ENCODE results near the gene ADCY5.

The ADCY5 gene

DNA sequence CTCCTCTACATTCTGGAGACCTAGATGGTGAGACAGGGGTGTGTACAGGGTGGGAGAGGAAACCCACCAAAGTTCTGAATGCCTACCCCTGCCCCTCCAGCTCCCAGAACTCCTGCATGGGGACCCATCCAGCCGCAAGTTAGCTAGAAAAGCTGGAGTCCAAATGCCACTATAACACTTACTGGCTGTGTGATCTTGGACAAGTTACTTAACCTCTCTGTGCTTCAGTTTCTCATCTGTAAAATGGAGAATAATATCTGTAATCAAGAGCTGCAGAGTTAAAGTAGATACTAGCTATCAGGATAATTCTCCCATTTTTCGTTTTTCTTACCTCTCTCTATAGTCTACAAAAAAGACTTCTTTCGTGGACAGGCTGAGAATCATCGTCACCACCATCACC, 63.4 kb downstream of the ADCY5 start:
- no peak overlapping the region for H4K8ac ChIP-seq (ENCODE audit: low read depth, low read length)
- no peak overlapping the region for H3K4me2 ChIP-seq (ENCODE audit: low read length)
- no peak overlapping the region for H2AK5ac ChIP-seq (ENCODE audit: low read length)
- H2BK5ac ChIP-seq (ENCODE audit: low read length) = no peak overlapping the region
- no CpG with 5 or more reads among the region's 4 CpGs for WGBS (ENCODE audit: extremely low coverage, insufficient coverage, low lambda C conversion rate)
- H3K4ac ChIP-seq (ENCODE audit: low read depth, low read length) = no peak overlapping the region
- H2BK15ac ChIP-seq (replicated peaks; ENCODE audit: low read depth) = no peak overlapping the region
- peaks cover 6% of the 10 kb centered on the region for H3K4me1 ChIP-seq (ENCODE audit: control insufficient read depth, low read depth, low read length)
- no peak overlapping the region for H2BK120ac ChIP-seq (ENCODE audit: low read depth, low read length)
- no peak overlapping the region for H3K9ac ChIP-seq (ENCODE audit: low read length)
- no peak overlapping the region for H3K18ac ChIP-seq (ENCODE audit: low read length)
- no peaks in the 10 kb centered on the region for H3K79me2 ChIP-seq (ENCODE audit: control insufficient read depth, insufficient read depth, low read length)
- H4K5ac ChIP-seq (ENCODE audit: low read length) = no peak overlapping the region
- no peak overlapping the region for H3K4me3 ChIP-seq (ENCODE audit: low read length)
- no peak overlapping the region for H3K56ac ChIP-seq (ENCODE audit: low read length)
- DNase-seq = no peak
- no peaks in the 10 kb centered on the region for H3K79me1 ChIP-seq (ENCODE audit: low read length)
- H3K27ac ChIP-seq (ENCODE audit: low read depth, low read length) = no peak overlapping the region
- no peak overlapping the region for H3K23ac ChIP-seq (ENCODE audit: low read length)
- no peaks in the 10 kb centered on the region for H3K36me3 ChIP-seq (ENCODE audit: control insufficient read depth, insufficient read depth, low read length)
- H3K27me3 ChIP-seq (ENCODE audit: insufficient read depth, low read length, poor library complexity) = no peaks in the 10 kb centered on the region

DNA sequence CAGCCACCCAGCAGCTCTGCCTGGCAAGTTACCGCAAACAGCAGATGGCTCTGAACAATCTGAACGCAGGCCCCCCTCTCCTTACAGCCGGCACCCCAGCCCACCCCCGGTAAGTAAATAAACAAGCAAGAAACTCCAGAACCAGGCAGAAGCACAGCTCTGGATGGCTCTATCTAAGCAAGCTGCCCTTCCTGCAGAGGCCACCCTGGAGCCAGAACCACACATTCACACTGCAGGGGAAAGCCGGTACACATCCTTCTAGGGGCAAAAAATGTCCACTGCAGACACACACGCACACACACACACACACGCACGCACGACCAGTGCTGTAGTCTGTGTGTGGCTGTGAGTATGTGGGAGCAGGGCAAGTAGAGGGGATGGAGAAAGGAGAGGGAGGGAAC, 63.9 kb downstream of the ADCY5 start:
- Histone ChIP-seq H2AK5ac (ENCODE audit: low read length) (no peak overlapping the region), H4K8ac (ENCODE audit: low read depth, low read length) (no peak overlapping the region), H3K4ac (ENCODE audit: low read depth, low read length) (no peak overlapping the region), H3K4me3 (ENCODE audit: low read length) (no peak overlapping the region), H2BK120ac (ENCODE audit: low read depth, low read length) (no peak overlapping the region), H2BK15ac (replicated peaks; ENCODE audit: low read depth) (no peak overlapping the region), H3K4me1 (ENCODE audit: control insufficient read depth, low read depth, low read length) (peaks cover 6% of the 10 kb centered on the region), H3K36me3 (ENCODE audit: control insufficient read depth, insufficient read depth, low read length) (no peaks in the 10 kb centered on the region), H4K5ac (ENCODE audit: low read length) (no peak overlapping the region), H3K27me3 (ENCODE audit: insufficient read depth, low read length, poor library complexity) (no peaks in the 10 kb centered on the region), H3K79me2 (ENCODE audit: control insufficient read depth, insufficient read depth, low read length) (no peaks in the 10 kb centered on the region), H3K79me1 (ENCODE audit: low read length) (no peaks in the 10 kb centered on the region), H3K23ac (ENCODE audit: low read length) (no peak overlapping the region), H3K18ac (ENCODE audit: low read length) (no peak overlapping the region), H2BK5ac (ENCODE audit: low read length) (no peak overlapping the region), H3K56ac (ENCODE audit: low read length) (no peak overlapping the region), H3K4me2 (ENCODE audit: low read length) (no peak overlapping the region), H3K27ac (ENCODE audit: low read depth, low read length) (no peak overlapping the region), H3K9ac (ENCODE audit: low read length) (no peak overlapping the region)
- no peak for DNase-seq
- no CpG with 5 or more reads among the region's 9 CpGs for WGBS (ENCODE audit: extremely low coverage, insufficient coverage, low lambda C conversion rate)

DNA sequence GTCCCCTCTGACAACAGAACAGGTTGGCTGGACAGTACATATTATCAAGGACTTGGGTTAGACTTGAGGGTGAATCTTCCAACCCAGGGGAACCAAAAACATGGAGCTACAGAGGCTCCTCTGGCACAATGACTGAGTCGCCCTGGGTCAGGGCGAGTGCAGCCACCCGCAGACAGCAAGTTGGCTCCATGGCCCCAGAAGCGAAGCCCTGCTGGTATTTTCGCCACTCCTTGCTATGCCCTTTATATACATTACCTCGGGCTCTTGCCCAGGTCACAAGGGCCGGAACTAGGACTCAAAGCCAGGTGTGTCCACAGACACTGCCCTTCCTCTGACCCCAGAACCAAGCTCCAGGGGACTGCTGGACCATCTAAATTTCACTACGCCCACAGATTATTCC, 64.6 kb downstream of the ADCY5 start:
- H3K18ac ChIP-seq (ENCODE audit: low read length) = no peak overlapping the region
- DNase-seq = no peak
- no peak overlapping the region for H2BK15ac ChIP-seq (replicated peaks; ENCODE audit: low read depth)
- H3K79me2 ChIP-seq (ENCODE audit: control insufficient read depth, insufficient read depth, low read length) = no peaks in the 10 kb centered on the region
- peaks cover 6% of the 10 kb centered on the region for H3K4me1 ChIP-seq (ENCODE audit: control insufficient read depth, low read depth, low read length)
- no peaks in the 10 kb centered on the region for H3K27me3 ChIP-seq (ENCODE audit: insufficient read depth, low read length, poor library complexity)
- H3K4me3 ChIP-seq (ENCODE audit: low read length) = no peak overlapping the region
- H3K27ac ChIP-seq (ENCODE audit: low read depth, low read length) = no peak overlapping the region
- H2BK5ac ChIP-seq (ENCODE audit: low read length) = no peak overlapping the region
- no peak overlapping the region for H3K9ac ChIP-seq (ENCODE audit: low read length)
- no peak overlapping the region for H4K5ac ChIP-seq (ENCODE audit: low read length)
- no peak overlapping the region for H2AK5ac ChIP-seq (ENCODE audit: low read length)
- H3K56ac ChIP-seq (ENCODE audit: low read length) = no peak overlapping the region
- no peaks in the 10 kb centered on the region for H3K79me1 ChIP-seq (ENCODE audit: low read length)
- H2BK120ac ChIP-seq (ENCODE audit: low read depth, low read length) = no peak overlapping the region
- no peak overlapping the region for H3K4me2 ChIP-seq (ENCODE audit: low read length)
- H3K36me3 ChIP-seq (ENCODE audit: control insufficient read depth, insufficient read depth, low read length) = no peaks in the 10 kb centered on the region
- H3K4ac ChIP-seq (ENCODE audit: low read depth, low read length) = no peak overlapping the region
- H4K8ac ChIP-seq (ENCODE audit: low read depth, low read length) = no peak overlapping the region
- no CpG with 5 or more reads among the region's 8 CpGs for WGBS (ENCODE audit: extremely low coverage, insufficient coverage, low lambda C conversion rate)
- no peak overlapping the region for H3K23ac ChIP-seq (ENCODE audit: low read length)

DNA sequence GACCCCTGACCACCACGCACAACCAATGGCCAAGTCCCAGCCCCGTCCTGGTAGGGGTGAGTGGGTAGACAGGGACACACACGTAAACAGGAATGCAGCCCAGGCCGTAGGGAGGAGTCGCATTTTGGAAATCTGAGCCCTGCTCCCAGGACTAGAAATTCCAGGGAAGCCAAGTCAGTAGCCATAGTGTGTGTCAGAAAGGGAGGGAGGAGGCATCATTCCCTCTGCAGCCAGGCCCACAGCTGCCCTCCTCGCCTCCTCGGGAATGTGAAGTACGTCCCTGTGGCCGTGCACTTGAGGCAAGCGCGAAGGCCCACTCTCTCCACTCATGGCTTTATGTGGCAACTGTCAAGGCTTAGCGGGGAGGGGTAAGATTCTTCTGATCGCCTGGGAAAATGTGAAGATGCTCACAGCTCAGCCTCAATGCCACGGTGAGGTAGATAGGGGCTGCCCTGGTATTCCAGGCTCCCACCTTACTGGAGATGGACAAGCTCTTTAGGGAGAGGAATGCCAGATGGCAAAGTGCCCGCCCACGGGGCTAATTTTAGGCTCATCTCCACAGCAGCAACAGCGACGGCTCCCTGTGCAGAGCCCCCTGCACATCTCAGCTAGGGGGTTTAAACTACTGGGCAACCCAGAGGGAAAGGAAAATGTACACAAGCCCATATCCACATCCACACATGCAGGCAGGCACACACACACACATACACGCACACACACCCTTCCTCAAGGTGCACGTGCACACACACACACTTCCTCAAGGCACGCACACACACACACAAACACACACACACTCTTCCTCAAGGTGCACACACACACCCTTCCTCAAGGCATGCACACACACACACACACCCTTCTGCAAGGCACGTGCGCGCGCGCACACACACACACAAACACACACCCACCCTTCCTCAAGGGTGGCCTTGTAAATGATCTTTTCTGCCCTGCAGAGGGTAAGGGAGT, 65.5 kb downstream of the ADCY5 start:
- Histone ChIP-seq H3K36me3 (ENCODE audit: control insufficient read depth, insufficient read depth, low read length) (no peaks in the 10 kb centered on the region), H2BK5ac (ENCODE audit: low read length) (no peak overlapping the region), H3K9ac (ENCODE audit: low read length) (no peak overlapping the region), H3K18ac (ENCODE audit: low read length) (no peak overlapping the region), H3K27me3 (ENCODE audit: insufficient read depth, low read length, poor library complexity) (no peaks in the 10 kb centered on the region), H3K4me2 (ENCODE audit: low read length) (no peak overlapping the region), H3K79me2 (ENCODE audit: control insufficient read depth, insufficient read depth, low read length) (no peaks in the 10 kb centered on the region), H4K5ac (ENCODE audit: low read length) (no peak overlapping the region), H3K4ac (ENCODE audit: low read depth, low read length) (no peak overlapping the region), H2AK5ac (ENCODE audit: low read length) (no peak overlapping the region), H3K4me3 (ENCODE audit: low read length) (no peak overlapping the region), H3K79me1 (ENCODE audit: low read length) (no peaks in the 10 kb centered on the region), H2BK15ac (replicated peaks; ENCODE audit: low read depth) (no peak overlapping the region), H3K56ac (ENCODE audit: low read length) (no peak overlapping the region), H3K4me1 (ENCODE audit: control insufficient read depth, low read depth, low read length) (peaks cover 6% of the 10 kb centered on the region), H3K23ac (ENCODE audit: low read length) (no peak overlapping the region), H2BK120ac (ENCODE audit: low read depth, low read length) (no peak overlapping the region), H3K27ac (ENCODE audit: low read depth, low read length) (no peak overlapping the region), H4K8ac (ENCODE audit: low read depth, low read length) (no peak overlapping the region)
- whole genome bisulfite sequencing (ENCODE audit: extremely low coverage, insufficient coverage, low lambda C conversion rate) = no CpG with 5 or more reads among the region's 26 CpGs
- DNase-seq = peak; percentile 89

DNA sequence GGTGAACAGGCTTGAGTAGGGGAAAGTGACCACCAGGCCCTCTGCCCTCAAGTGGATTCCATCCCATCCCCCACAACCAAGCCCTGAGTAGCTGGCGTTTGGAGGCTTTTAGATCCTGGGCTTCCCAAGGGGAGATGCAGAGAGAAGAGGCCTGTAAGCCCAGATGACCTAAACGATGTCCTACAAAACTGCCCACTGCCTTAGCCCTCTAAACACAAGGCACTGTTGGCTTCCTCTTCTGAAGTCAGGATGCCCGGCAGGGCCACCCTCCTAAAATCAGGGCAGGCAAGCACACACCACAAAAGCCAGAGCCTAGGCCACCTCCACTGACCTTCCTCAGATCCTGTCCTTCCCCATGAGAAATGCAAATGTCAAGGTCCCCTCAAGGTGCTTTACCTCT, 68.6 kb downstream of the ADCY5 start:
- DNase-seq = no peak
- no CpG with 5 or more reads among the region's 3 CpGs for WGBS (ENCODE audit: extremely low coverage, insufficient coverage, low lambda C conversion rate)
- H2BK15ac ChIP-seq (replicated peaks; ENCODE audit: low read depth) = no peak overlapping the region

More for the DNA sequence above, 68.6 kb downstream of the ADCY5 start:
- Histone ChIP-seq H3K36me3 (ENCODE audit: control insufficient read depth, insufficient read depth, low read length) (no peaks in the 10 kb centered on the region), H3K4ac (ENCODE audit: low read depth, low read length) (no peak overlapping the region), H3K9ac (ENCODE audit: low read length) (no peak overlapping the region), H4K8ac (ENCODE audit: low read depth, low read length) (no peak overlapping the region), H3K4me1 (ENCODE audit: control insufficient read depth, low read depth, low read length) (no peaks in the 10 kb centered on the region), H3K4me3 (ENCODE audit: low read length) (no peak overlapping the region), H3K79me2 (ENCODE audit: control insufficient read depth, insufficient read depth, low read length) (no peaks in the 10 kb centered on the region), H2BK120ac (ENCODE audit: low read depth, low read length) (no peak overlapping the region), H3K79me1 (ENCODE audit: low read length) (no peaks in the 10 kb centered on the region), H3K23ac (ENCODE audit: low read length) (no peak overlapping the region), H2AK5ac (ENCODE audit: low read length) (no peak overlapping the region), H3K18ac (ENCODE audit: low read length) (no peak overlapping the region), H3K4me2 (ENCODE audit: low read length) (no peak overlapping the region), H3K27me3 (ENCODE audit: insufficient read depth, low read length, poor library complexity) (no peaks in the 10 kb centered on the region), H3K56ac (ENCODE audit: low read length) (no peak overlapping the region), H4K5ac (ENCODE audit: low read length) (no peak overlapping the region), H3K27ac (ENCODE audit: low read depth, low read length) (no peak overlapping the region), H2BK5ac (ENCODE audit: low read length) (no peak overlapping the region)
